GM23338 (cell line): ENCODE results near the gene PTGER4. TPM values are rescaled to one million over a fixed set of nuclear protein-coding genes. Genes with fewer than 3 reads are reported as not detected.

Source experiments
- ATAC-seq: fragments of 200-7000 bp; cut with Tn5 transposase; 3 replicates; pipeline ENCODE4 v1.9.1; 2020
- DNase-seq: peaks from one replicate; pipeline ENCODE4 v3.0.0-alpha.2; 2015; ENCODE audit warnings: low spot score
- H2AFZ ChIP-seq: fragments of 200-600 bp; sonication (generic); 2 replicates; pipeline ENCODE4 v1.8.0; 2016; ENCODE audit warnings: antibody characterized with exemption, mild to moderate bottlenecking, moderate library complexity
- H3F3A ChIP-seq: fragments of 200-600 bp; sonication (generic); replicated peaks from 2 replicates; pipeline ENCODE4 v1.8.0; 2017; ENCODE audit warnings: antibody characterized with exemption, mixed run types, low read depth
- H3K27ac ChIP-seq: fragments of 200-600 bp; sonication (generic); 2 replicates; pipeline ENCODE4 v1.6.1; 2016; ENCODE audit warnings: low read depth
- H3K27me3 ChIP-seq: fragments of 200-600 bp; sonication (generic); 2 replicates; pipeline ENCODE4 v1.8.0; 2016; ENCODE audit warnings: mild to moderate bottlenecking, mixed run types, moderate library complexity; ENCODE audit not compliant: insufficient read depth
- H3K36me3 ChIP-seq: fragments of 200-600 bp; sonication (generic); 2 replicates; pipeline ENCODE4 v1.8.0; 2016; ENCODE audit warnings: mild to moderate bottlenecking; ENCODE audit not compliant: insufficient read depth
- H3K4me1 ChIP-seq: fragments of 200-600 bp; sonication (generic); 2 replicates; pipeline ENCODE4 v1.8.0; 2016; ENCODE audit warnings: mild to moderate bottlenecking, moderate library complexity; ENCODE audit not compliant: insufficient read depth
- H3K4me2 ChIP-seq: fragments of 200-600 bp; sonication (generic); 2 replicates; pipeline ENCODE4 v1.7.1; 2017; ENCODE audit warnings: mixed run types
- H3K4me3 ChIP-seq: fragments of 200-600 bp; sonication (generic); 2 replicates; pipeline ENCODE4 v1.6.1; 2016; ENCODE audit warnings: mixed run types
- H3K79me2 ChIP-seq: fragments of 200-600 bp; sonication (generic); replicated peaks from 2 replicates; pipeline ENCODE4 v1.8.0; 2017; ENCODE audit warnings: mild to moderate bottlenecking; ENCODE audit not compliant: insufficient read depth
- H3K9me2 ChIP-seq: fragments of 200-600 bp; sonication (generic); 2 replicates; pipeline ENCODE4 v1.8.0; 2017; ENCODE audit not compliant: insufficient read depth
- H4K20me1 ChIP-seq: fragments of 200-600 bp; sonication (generic); replicated peaks from 2 replicates; pipeline ENCODE4 v1.8.0; 2017; ENCODE audit warnings: mild to moderate bottlenecking; ENCODE audit not compliant: insufficient read depth
- H3K27ac Mint-ChIP-seq: 2 replicates; pipeline ENCODE4 v1.8.0; 2020; ENCODE audit warnings: inconsistent platforms, mild to moderate bottlenecking, moderate library complexity, mixed read lengths
- H3K27me3 Mint-ChIP-seq: 3 replicates; pipeline ENCODE4 v1.8.0; 2022; ENCODE audit warnings: low read depth, mild to moderate bottlenecking, moderate library complexity, mixed read lengths, inconsistent platforms; ENCODE audit not compliant: insufficient read depth, poor library complexity
- H3K36me3 Mint-ChIP-seq: 3 replicates; pipeline ENCODE4 v1.8.0; 2021; ENCODE audit warnings: low read depth, mild to moderate bottlenecking, inconsistent platforms, moderate library complexity, mixed read lengths
- H3K4me1 Mint-ChIP-seq: 3 replicates; pipeline ENCODE4 v1.8.0; 2020; ENCODE audit warnings: mild to moderate bottlenecking, inconsistent platforms, mixed read lengths
- H3K4me3 Mint-ChIP-seq: 3 replicates; pipeline ENCODE4 v1.8.0; 2021; ENCODE audit warnings: moderate library complexity, mild to moderate bottlenecking, inconsistent platforms, mixed read lengths
- H3K9me3 Mint-ChIP-seq: 3 replicates; pipeline ENCODE4 v1.8.0; 2020; ENCODE audit warnings: moderate library complexity, mild to moderate bottlenecking, inconsistent platforms, mixed read lengths
- ETS1 ChIP-seq: IDR thresholded peaks from 2 replicates; pipeline ENCODE4 v1.6.1; 2016; ENCODE audit warnings: antibody characterized with exemption
- EZH2phosphoT487 ChIP-seq: fragments of 200-600 bp; sonication (generic); IDR thresholded peaks from one replicate; pipeline ENCODE4 v1.8.1; 2018; ENCODE audit warnings: antibody characterized with exemption; ENCODE audit not compliant: unreplicated experiment
- JUNB ChIP-seq: IDR thresholded peaks from one replicate; pipeline ENCODE4 v1.6.1; 2016; ENCODE audit warnings: antibody characterized with exemption; ENCODE audit not compliant: unreplicated experiment
- NANOG ChIP-seq: IDR thresholded peaks from 2 replicates; pipeline ENCODE4 v1.6.1; 2016; ENCODE audit warnings: antibody characterized with exemption, borderline replicate concordance
- POLR2AphosphoS5 ChIP-seq: IDR thresholded peaks from 2 replicates; pipeline ENCODE4 v1.6.1; 2016; ENCODE audit warnings: antibody characterized with exemption, low read depth
- STAT1 ChIP-seq: IDR thresholded peaks from one replicate; pipeline ENCODE4 v1.6.1; 2016; ENCODE audit warnings: antibody characterized with exemption; ENCODE audit not compliant: unreplicated experiment
- ZNF462 ChIP-seq: fragments of 250-450 bp; sonication (Bioruptor Pico); IDR thresholded peaks from 2 replicates; pipeline ENCODE4 v1.5.0; 2020; ENCODE audit warnings: mild to moderate bottlenecking, moderate library complexity
- polyA plus RNA-seq: library from polyadenylated mRNA; unstranded; fragments of >200 nt; fragmentation: Nextera tagmentation; extraction: Ambion mirVana; gene quantifications from 2 replicates; pipeline ENCODE4 v1.2.1, GENCODE V29; 2016
- total RNA-seq: library from RNA; depleted of rRNA; stranded (reverse); fragments of >200 nt; shearing (Covaris generic); gene quantifications from 2 replicates; pipeline ENCODE4 v1.2.3, GENCODE V29; 2014

The PTGER4 gene
- total and polyA plus RNA-seq, 2 experiments from 2014 or later: 0.82 to 4.4 TPM

DNA sequence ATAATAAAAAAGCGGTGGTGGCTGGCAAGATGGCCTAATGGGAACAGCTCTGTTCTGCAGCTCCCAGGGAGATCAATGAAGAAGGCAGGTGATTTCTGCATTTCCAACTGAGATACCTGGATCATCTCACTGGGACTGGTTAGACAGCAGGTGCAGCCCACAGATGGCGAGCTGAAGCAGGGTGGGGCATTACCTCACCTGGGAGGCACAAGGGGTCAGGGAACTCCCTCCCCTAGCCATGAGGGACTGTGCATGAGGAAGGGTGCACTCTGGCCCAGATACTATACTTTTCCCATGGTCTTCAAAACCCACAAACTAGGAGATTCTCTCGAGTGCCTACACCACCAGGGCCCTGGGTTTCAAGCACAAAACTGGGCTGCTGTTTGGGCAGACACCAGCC lies 45.6 kb upstream of the PTGER4 start:
- no peaks in the 10 kb centered on the region for H3K36me3 Mint-ChIP-seq
- H3K4me1 Mint-ChIP-seq: no peaks in the 10 kb centered on the region
- H4K20me1 ChIP-seq: no peaks in the 10 kb centered on the region
- no peaks in the 10 kb centered on the region for H3K79me2 ChIP-seq
- H3K27ac ChIP-seq: no peak overlapping the region
- TF ChIP-seq NANOG (no peak), ZNF462 (CRISPR knock-in tag) (no peak), ETS1 (no peak), JUNB (no peak), POLR2AphosphoS5 (no peak), EZH2phosphoT487 (no peak)
- peaks cover 9% of the 10 kb centered on the region; the same call in 2 of the 3 replicates for H3K9me3 Mint-ChIP-seq
- no peak overlapping the region for H3K4me3 Mint-ChIP-seq
- no peak overlapping the region for H3K27ac Mint-ChIP-seq
- no peak overlapping the region for H3K4me2 ChIP-seq
- ATAC-seq (no peak), DNase-seq (no peak)
- H3K4me1 ChIP-seq: no peaks in the 10 kb centered on the region
- no peaks in the 10 kb centered on the region for H3F3A ChIP-seq
- H3K27me3 ChIP-seq: no peaks in the 10 kb centered on the region
- H2AFZ ChIP-seq: no peak overlapping the region
- no peaks in the 10 kb centered on the region for H3K9me2 ChIP-seq
- H3K27me3 Mint-ChIP-seq: no peaks in the 10 kb centered on the region
- H3K4me3 ChIP-seq: no peak overlapping the region
- no peaks in the 10 kb centered on the region for H3K36me3 ChIP-seq

GRCh38 chr5:40634593-40634992 lies 45.1 kb upstream of the PTGER4 start:
- no peaks in the 10 kb centered on the region for H3K79me2 ChIP-seq
- no peaks in the 10 kb centered on the region for H3F3A ChIP-seq
- H3K9me2 ChIP-seq: no peaks in the 10 kb centered on the region
- no peaks in the 10 kb centered on the region for H3K27me3 Mint-ChIP-seq
- ATAC-seq (no peak), DNase-seq (no peak)
- no peaks in the 10 kb centered on the region for H3K27me3 ChIP-seq
- H3K27ac ChIP-seq: no peak overlapping the region
- H3K4me1 ChIP-seq: no peaks in the 10 kb centered on the region
- no peaks in the 10 kb centered on the region for H4K20me1 ChIP-seq
- no peak overlapping the region for H2AFZ ChIP-seq
- H3K36me3 Mint-ChIP-seq: no peaks in the 10 kb centered on the region
- peaks cover 10% of the 10 kb centered on the region; the same call in 2 of the 3 replicates for H3K9me3 Mint-ChIP-seq
- no peaks in the 10 kb centered on the region for H3K4me1 Mint-ChIP-seq
- H3K4me2 ChIP-seq: no peak overlapping the region
- H3K4me3 ChIP-seq: no peak overlapping the region
- no peaks in the 10 kb centered on the region for H3K36me3 ChIP-seq
- no peak overlapping the region for H3K4me3 Mint-ChIP-seq
- no peak overlapping the region for H3K27ac Mint-ChIP-seq
- TF ChIP-seq STAT1: no peak
